Naive B cell (primary cell): Measurements from ENCODE around the gene LRP1-AS. TPM values are rescaled to one million over a fixed set of nuclear protein-coding genes. Genes with fewer than 3 reads are reported as not detected.

Experiments
- ATAC-seq, 2 donors: fragments of 150-1000 bp; cut with Tn5 transposase; 2 replicates each; pipeline ENCODE4 v1.10.0; 2021; ENCODE audit warnings: low read depth in 2 of 2, mild to moderate bottlenecking in 2 of 2, moderate library complexity in 2 of 2
- DNase-seq: peaks from one replicate; pipeline ENCODE4 v3.0.0; 2022
- H3K27ac Mint-ChIP-seq, 6 donors: one replicate each; pipeline ENCODE4 v1.8.0; 2020 to 2022; ENCODE audit warnings: mild to moderate bottlenecking in 6 of 6, mixed read lengths in 6 of 6, moderate library complexity in 5 of 6, inconsistent platforms in 2 of 6
- H3K27me3 Mint-ChIP-seq, 3 donors: one replicate each; pipeline ENCODE4 v1.8.0; 2021 to 2022; ENCODE audit warnings: mixed read lengths in 3 of 3, mild to moderate bottlenecking in 1 of 3
- H3K36me3 Mint-ChIP-seq, 2 donors: one replicate each; pipeline ENCODE4 v1.8.0; 2020 to 2022; ENCODE audit warnings: mixed read lengths in 2 of 2, inconsistent platforms in 1 of 2, mild to moderate bottlenecking in 1 of 2
- H3K4me1 Mint-ChIP-seq, 3 donors: one replicate each; pipeline ENCODE4 v1.8.0; 2020 to 2022; ENCODE audit warnings: mixed read lengths in 3 of 3, inconsistent platforms in 1 of 3, mild to moderate bottlenecking in 1 of 3, moderate library complexity in 1 of 3
- H3K4me3 Mint-ChIP-seq, 8 donors: one replicate each; pipeline ENCODE4 v1.8.0; 2020 to 2022; ENCODE audit warnings: mild to moderate bottlenecking in 8 of 8, mixed read lengths in 8 of 8, moderate library complexity in 8 of 8, inconsistent platforms in 2 of 8
- H3K9me3 Mint-ChIP-seq, 7 donors: one replicate each; pipeline ENCODE4 v1.8.0; 2020 to 2022; ENCODE audit warnings: mixed read lengths in 7 of 7, mild to moderate bottlenecking in 5 of 7, inconsistent platforms in 2 of 7, moderate library complexity in 1 of 7
- polyA plus RNA-seq, 6 donors: library from polyadenylated mRNA; unstranded; fragments of 300-500 nt; fragmentation: Illumina TruSeq; gene quantifications; one replicate each; pipeline ENCODE4 v1.2.3, GENCODE V29; 2021; ENCODE audit warnings: low read depth in 6 of 6

LRP1-AS gene
- polyA plus RNA-seq, 6 donors from 2014 or later, result not detected

GRCh38 chr12:57164454-57164853 lies 17.0 kb upstream of the LRP1-AS start:
- peaks cover 0 to 5% (median 5%) of the 10 kb centered on the region in 3 donors for H3K4me1 Mint-ChIP-seq
- no peak overlapping the region for H3K4me3 Mint-ChIP-seq
- H3K27ac Mint-ChIP-seq, result no peak overlapping the region
- H3K9me3 Mint-ChIP-seq, result no peaks in the 10 kb centered on the region
- H3K36me3 Mint-ChIP-seq, result no peaks in the 10 kb centered on the region
- peaks cover 12 to 35% (median 15%) of the 10 kb centered on the region in 3 donors for H3K27me3 Mint-ChIP-seq
- ATAC-seq (no peak), DNase-seq (no peak)

GRCh38 chr12:57162553-57163125 lies 15.2 kb upstream of the LRP1-AS start:
- Mint-ChIP-seq H3K9me3 (no peaks in the 10 kb centered on the region), H3K4me3 (no peak overlapping the region), H3K4me1 (peaks cover 2 to 10% (median 5%) of the 10 kb centered on the region in 3 donors), H3K27me3 (peaks cover 16 to 38% (median 18%) of the 10 kb centered on the region in 3 donors), H3K36me3 (no peaks in the 10 kb centered on the region), H3K27ac (no peak overlapping the region)
- DNase-seq (no peak), ATAC-seq (no peak)

DNA sequence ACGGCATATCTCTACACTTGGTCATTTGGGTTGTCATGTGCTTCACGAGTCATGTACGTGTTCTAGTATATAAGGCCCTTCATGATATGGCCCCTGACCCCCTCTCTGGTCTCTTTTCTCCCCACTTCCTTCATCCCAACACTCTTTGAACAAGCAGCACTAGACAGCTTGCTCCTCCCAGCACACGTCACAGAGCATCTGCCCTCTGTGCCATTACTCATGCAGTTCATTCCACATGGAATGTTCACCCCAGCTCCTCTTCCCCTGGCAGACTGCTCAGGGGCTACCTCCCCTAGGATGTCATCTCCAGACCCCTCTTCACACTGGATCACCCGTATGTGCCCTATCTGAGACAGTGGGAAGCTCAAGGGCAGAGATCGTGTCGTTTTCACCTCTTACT lies 14.1 kb upstream of the LRP1-AS start:
- no peak for ATAC-seq
- peaks cover 23 to 49% (median 28%) of the 10 kb centered on the region in 3 donors for H3K27me3 Mint-ChIP-seq
- H3K4me3 Mint-ChIP-seq, result no peak overlapping the region
- no peaks in the 10 kb centered on the region for H3K36me3 Mint-ChIP-seq
- DNase-seq, result no peak
- H3K9me3 Mint-ChIP-seq, result peaks cover 0 to 4% (median 0%) of the 10 kb centered on the region in 7 donors
- H3K27ac Mint-ChIP-seq, result no peak overlapping the region
- peaks cover 4 to 18% (median 5%) of the 10 kb centered on the region in 3 donors for H3K4me1 Mint-ChIP-seq

GRCh38 chr12:57160741-57161140 lies 13.3 kb upstream of the LRP1-AS start:
- H3K36me3 Mint-ChIP-seq, result no peaks in the 10 kb centered on the region
- peaks cover 23 to 51% (median 30%) of the 10 kb centered on the region in 3 donors for H3K27me3 Mint-ChIP-seq
- H3K9me3 Mint-ChIP-seq, result peaks cover 0 to 4% (median 0%) of the 10 kb centered on the region in 7 donors
- DNase-seq (no peak), ATAC-seq (no peak)
- H3K4me1 Mint-ChIP-seq, result peaks cover 4 to 18% (median 5%) of the 10 kb centered on the region in 3 donors
- H3K27ac Mint-ChIP-seq, result peak overlapping the region in 1 of 6 donors; percentile 44
- H3K4me3 Mint-ChIP-seq, result peak overlapping the region in 1 of 8 donors; percentile 63

- Mint-ChIP-seq H3K9me3 (peaks cover 0 to 4% (median 0%) of the 10 kb centered on the region in 7 donors), H3K4me1 (peaks cover 4 to 18% (median 5%) of the 10 kb centered on the region in 3 donors), H3K4me3 (no peak overlapping the region), H3K27me3 (peaks cover 26 to 48% (median 29%) of the 10 kb centered on the region in 3 donors), H3K36me3 (no peaks in the 10 kb centered on the region), H3K27ac (no peak overlapping the region)
- DNase-seq (no peak), ATAC-seq (no peak)
Measured at GRCh38 chr12:57160040-57160439, 12.6 kb upstream of the LRP1-AS start.

DNA sequence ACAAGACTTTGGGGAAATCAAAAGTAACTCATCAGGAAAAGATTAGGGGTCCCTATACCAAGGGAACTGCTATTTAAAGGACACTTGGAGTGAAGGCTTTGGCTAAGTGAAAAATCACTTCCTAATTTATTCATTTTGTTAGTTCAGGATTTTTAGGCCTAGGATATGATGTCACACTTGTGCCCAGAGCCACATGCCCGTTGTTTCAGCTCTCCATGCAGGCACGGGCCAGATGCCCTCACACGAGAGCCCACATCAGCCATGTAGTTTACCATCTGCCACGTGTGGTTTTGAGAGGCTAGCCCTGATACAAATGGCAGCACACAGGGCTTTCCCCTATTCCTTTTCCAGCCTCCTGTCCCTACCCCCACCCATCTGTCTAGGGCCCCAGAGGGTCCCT lies 11.9 kb upstream of the LRP1-AS start:
- ATAC-seq (no peak), DNase-seq (no peak)
- no peaks in the 10 kb centered on the region for H3K36me3 Mint-ChIP-seq
- H3K9me3 Mint-ChIP-seq, result peaks cover 0 to 4% (median 0%) of the 10 kb centered on the region in 7 donors
- H3K27me3 Mint-ChIP-seq, result peaks cover 22 to 40% (median 26%) of the 10 kb centered on the region in 3 donors
- H3K27ac Mint-ChIP-seq, result no peak overlapping the region
- peaks cover 4 to 18% (median 5%) of the 10 kb centered on the region in 3 donors for H3K4me1 Mint-ChIP-seq
- H3K4me3 Mint-ChIP-seq, result no peak overlapping the region

GRCh38 chr12:57158665-57159064 lies 11.2 kb upstream of the LRP1-AS start:
- Mint-ChIP-seq H3K9me3 (peaks cover 0 to 4% (median 0%) of the 10 kb centered on the region in 7 donors), H3K4me3 (no peak overlapping the region), H3K4me1 (peaks cover 4 to 18% (median 5%) of the 10 kb centered on the region in 3 donors), H3K27me3 (peaks cover 22 to 39% (median 26%) of the 10 kb centered on the region in 3 donors), H3K36me3 (no peaks in the 10 kb centered on the region), H3K27ac (peak overlapping the region in 1 of 6 donors; percentile 29)
- DNase-seq (no peak), ATAC-seq (no peak)

DNA sequence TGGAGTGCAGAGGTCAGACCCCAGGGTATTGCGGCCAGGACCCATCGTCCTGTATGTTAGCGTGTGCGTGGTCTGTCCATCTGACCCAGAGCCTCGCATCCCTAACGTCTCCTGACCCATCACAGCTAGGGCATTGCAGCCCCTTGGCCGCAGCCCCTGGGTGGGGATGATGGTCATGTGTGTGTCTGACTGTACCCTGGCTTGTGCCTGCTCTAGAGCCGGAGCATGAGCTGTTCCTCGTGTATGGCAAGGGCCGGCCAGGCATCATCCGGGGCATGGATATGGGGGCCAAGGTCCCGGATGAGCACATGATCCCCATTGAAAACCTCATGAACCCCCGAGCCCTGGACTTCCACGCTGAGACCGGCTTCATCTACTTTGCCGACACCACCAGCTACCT lies 10.8 kb upstream of the LRP1-AS start:
- Mint-ChIP-seq H3K9me3 (peaks cover 0 to 4% (median 0%) of the 10 kb centered on the region in 7 donors), H3K4me1 (peaks cover 4 to 18% (median 5%) of the 10 kb centered on the region in 3 donors), H3K36me3 (no peaks in the 10 kb centered on the region), H3K4me3 (no peak overlapping the region), H3K27ac (no peak overlapping the region), H3K27me3 (peaks cover 26 to 39% (median 26%) of the 10 kb centered on the region in 3 donors)
- ATAC-seq (no peak), DNase-seq (no peak)

DNA sequence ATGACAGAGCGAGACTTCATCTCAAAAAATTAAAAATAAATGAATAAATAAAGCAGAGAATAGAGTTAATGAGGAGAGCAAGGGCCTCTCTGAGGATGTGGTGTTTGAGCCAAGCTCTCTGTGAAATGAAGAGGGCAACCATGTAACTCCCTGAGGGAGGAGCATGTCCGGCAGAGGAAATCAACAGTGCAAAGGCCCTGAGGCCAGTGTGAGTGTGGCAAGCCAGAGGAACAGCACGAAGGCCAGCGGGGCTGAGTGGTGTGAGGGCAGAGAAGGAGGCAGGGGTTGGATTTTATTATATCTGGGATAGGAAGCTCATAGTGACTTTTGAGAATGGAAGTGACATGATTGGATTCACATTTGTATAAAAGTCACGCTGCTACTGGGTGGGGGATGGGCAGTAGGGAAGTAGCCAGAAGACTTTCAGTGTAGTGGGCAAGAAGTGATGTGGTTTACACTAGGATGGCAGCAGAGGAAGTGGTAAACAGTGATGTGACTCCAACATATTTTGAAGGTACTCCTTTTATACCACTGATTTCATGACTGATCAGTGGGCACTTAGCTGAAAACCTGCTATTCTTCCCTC lies 10.3 kb upstream of the LRP1-AS start:
- H3K9me3 Mint-ChIP-seq, result peaks cover 0 to 4% (median 0%) of the 10 kb centered on the region in 7 donors
- no peak for DNase-seq
- no peak overlapping the region for H3K4me3 Mint-ChIP-seq
- peaks cover 3 to 16% (median 4%) of the 10 kb centered on the region in 3 donors for H3K4me1 Mint-ChIP-seq
- no peaks in the 10 kb centered on the region for H3K36me3 Mint-ChIP-seq
- no peak overlapping the region for H3K27ac Mint-ChIP-seq
- H3K27me3 Mint-ChIP-seq, result peaks cover 26 to 39% (median 27%) of the 10 kb centered on the region in 3 donors
- ATAC-seq, result no peak

- Mint-ChIP-seq H3K4me1 (peaks cover 0 to 13% (median 4%) of the 10 kb centered on the region in 3 donors), H3K9me3 (peaks cover 0 to 4% (median 0%) of the 10 kb centered on the region in 7 donors), H3K4me3 (no peak overlapping the region), H3K27me3 (peaks cover 21 to 32% (median 27%) of the 10 kb centered on the region in 3 donors), H3K36me3 (no peaks in the 10 kb centered on the region), H3K27ac (no peak overlapping the region)
- ATAC-seq (no peak), DNase-seq (no peak)
Measured at GRCh38 chr12:57156701-57157403, 9.4 kb upstream of the LRP1-AS start.

DNA sequence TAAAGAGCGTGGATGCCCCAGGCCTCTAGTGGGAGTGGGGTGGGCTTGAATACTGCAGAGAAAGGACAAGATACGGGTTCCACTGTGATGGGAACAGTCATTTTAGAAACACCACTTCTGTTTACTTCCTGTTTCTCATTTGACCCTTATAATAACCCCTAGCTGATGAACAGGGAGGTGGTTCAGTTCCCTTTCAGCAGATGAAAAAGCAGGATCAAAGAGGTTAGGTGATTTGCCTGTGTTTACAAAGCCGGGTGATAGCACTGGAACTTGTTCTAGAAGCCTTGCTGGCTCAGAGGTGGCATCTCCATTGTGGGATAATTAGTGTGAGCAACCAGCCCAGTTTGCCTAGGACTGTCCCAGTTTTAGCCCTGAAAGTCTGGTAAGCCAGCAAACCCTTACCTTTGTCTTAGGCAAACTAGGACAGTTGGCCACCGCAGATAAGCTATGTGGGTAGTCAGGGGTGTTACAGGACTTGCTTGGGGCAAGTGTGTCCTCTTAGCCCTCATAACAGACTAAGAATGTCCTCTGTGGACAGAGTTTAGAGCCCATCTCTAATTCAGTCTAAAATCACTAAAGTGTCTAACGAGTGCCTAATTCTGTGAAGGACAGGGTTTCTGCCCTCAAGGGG lies 7.5 kb upstream of the LRP1-AS start:
- peaks cover 14 to 26% (median 15%) of the 10 kb centered on the region in 3 donors for H3K27me3 Mint-ChIP-seq
- no peak for ATAC-seq
- no peak overlapping the region for H3K4me3 Mint-ChIP-seq
- no peaks in the 10 kb centered on the region for H3K36me3 Mint-ChIP-seq
- no peak overlapping the region for H3K27ac Mint-ChIP-seq
- peaks cover 0 to 13% (median 4%) of the 10 kb centered on the region in 3 donors for H3K4me1 Mint-ChIP-seq
- no peak for DNase-seq
- H3K9me3 Mint-ChIP-seq, result peaks cover 0 to 4% (median 0%) of the 10 kb centered on the region in 7 donors

- peaks cover 0 to 4% (median 0%) of the 10 kb centered on the region in 7 donors for H3K9me3 Mint-ChIP-seq
- ATAC-seq, result no peak
- peaks cover 14 to 26% (median 15%) of the 10 kb centered on the region in 3 donors for H3K27me3 Mint-ChIP-seq
- no peak overlapping the region for H3K27ac Mint-ChIP-seq
- H3K36me3 Mint-ChIP-seq, result no peaks in the 10 kb centered on the region
- DNase-seq, result no peak
- peak overlapping the region in 1 of 8 donors; percentile 55 for H3K4me3 Mint-ChIP-seq
- peaks cover 0 to 13% (median 4%) of the 10 kb centered on the region in 3 donors for H3K4me1 Mint-ChIP-seq
Measured at GRCh38 chr12:57154076-57154475, 6.7 kb upstream of the LRP1-AS start.

DNA sequence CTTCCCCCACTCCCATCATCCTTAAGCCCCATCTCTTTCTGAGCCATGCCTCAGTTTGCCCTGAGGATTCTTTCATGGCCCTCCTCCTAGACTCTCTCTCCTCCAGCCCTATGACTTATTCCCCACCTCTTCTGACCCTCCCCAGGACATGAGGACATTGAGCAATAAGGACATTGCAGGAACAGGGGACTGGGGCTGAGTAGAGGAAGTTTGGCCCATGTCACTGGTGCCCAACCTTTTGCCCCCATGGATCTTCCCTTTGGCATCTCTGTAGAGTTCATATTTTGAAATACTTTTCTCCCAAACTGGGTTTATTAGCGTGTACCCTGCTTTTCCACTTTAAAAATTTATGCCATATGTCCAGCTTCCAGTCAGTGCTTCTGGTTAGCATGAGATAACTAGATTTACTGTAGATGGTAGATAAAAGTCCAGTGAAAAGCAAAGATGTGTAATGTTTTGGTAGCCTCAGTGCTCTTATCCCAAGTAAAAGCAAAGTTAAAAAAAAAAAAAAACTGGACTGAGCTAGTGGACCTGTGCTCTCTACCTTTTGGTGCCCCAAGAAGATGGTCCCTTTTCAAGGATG lies 6.1 kb upstream of the LRP1-AS start:
- Mint-ChIP-seq H3K27me3 (peaks cover 14 to 26% (median 15%) of the 10 kb centered on the region in 3 donors), H3K4me1 (peaks cover 0 to 13% (median 4%) of the 10 kb centered on the region in 3 donors), H3K36me3 (no peaks in the 10 kb centered on the region), H3K9me3 (peaks cover 0 to 4% (median 0%) of the 10 kb centered on the region in 7 donors), H3K4me3 (no peak overlapping the region), H3K27ac (no peak overlapping the region)
- DNase-seq, result no peak
- ATAC-seq, result no peak
